Activated T-cell treated with anti-CD3 and anti-CD28 coated beads for 4 hours (primary cell): ENCODE data around the gene NFATC2IP.
"Not testable (repeated sequence)": the region's sequence is repeated elsewhere in the genome, so short reads cannot be mapped to it uniquely, and the experiment has no call there.

ENCODE experiments used
- DNase-seq: peaks from one replicate; pipeline ENCODE4 v3.0.0-alpha.2; 2020

NFATC2IP gene

DNA sequence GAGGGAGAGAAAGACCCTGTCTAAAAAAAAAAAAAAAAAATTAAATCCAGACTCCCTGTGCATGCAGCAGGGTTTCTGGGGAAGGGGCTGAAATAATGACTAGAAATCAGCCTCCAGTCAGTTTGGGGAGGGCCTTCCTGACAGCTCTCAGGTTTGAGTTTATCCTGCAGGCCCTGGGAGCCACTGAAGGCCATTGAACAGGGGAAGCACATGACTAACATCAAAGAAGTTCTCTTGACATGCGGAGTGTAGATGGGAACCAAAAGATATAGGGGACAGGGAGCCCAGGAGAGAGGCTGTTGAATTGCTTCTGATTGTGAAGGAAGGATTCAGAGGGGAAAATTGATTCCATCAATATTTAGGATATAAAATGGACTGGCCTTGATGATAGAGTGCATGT, 22.9 kb upstream of the NFATC2IP start:
- DNase-seq: no peak

GRCh38 chr16:28930203-28930602, 20.5 kb upstream of the NFATC2IP start:
- DNase-seq: no peak

- no peak for DNase-seq
Measured at GRCh38 chr16:28930652-28931051, 20.1 kb upstream of the NFATC2IP start.

DNA sequence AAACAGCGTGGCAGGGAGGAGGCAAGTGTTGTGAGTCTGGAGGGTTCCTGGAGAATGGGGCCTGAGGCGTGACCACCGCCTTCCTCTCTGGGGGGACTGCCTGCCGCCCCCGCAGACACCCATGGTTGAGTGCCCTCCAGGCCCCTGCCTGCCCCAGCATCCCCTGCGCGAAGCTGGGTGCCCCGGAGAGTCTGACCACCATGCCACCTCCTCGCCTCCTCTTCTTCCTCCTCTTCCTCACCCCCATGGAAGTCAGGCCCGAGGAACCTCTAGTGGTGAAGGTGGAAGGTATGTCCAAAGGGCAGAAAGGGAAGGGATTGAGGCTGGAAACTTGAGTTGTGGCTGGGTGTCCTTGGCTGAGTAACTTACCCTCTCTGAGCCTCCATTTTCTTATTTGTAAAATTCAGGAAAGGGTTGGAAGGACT, 18.9 kb upstream of the NFATC2IP start, which contains the start of gene CD19:
Gene CD19, plus strand, starts transcription at position 171 of the 425 bp plus-strand sequence. Its CDS starts 30 bp downstream, at position 201.
- DNase-seq: no peak

DNA sequence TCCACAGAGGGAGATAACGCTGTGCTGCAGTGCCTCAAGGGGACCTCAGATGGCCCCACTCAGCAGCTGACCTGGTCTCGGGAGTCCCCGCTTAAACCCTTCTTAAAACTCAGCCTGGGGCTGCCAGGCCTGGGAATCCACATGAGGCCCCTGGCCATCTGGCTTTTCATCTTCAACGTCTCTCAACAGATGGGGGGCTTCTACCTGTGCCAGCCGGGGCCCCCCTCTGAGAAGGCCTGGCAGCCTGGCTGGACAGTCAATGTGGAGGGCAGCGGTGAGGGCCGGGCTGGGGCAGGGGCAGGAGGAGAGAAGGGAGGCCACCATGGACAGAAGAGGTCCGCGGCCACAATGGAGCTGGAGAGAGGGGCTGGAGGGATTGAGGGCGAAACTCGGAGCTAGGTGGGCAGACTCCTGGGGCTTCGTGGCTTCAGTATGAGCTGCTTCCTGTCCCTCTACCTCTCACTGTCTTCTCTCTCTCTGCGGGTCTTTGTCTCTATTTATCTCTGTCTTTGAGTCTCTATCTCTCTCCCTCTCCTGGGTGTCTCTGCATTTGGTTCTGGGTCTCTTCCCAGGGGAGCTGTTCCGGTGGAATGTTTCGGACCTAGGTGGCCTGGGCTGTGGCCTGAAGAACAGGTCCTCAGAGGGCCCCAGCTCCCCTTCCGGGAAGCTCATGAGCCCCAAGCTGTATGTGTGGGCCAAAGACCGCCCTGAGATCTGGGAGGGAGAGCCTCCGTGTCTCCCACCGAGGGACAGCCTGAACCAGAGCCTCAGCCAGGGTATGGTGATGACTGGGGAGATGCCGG, 18.2 kb upstream of the NFATC2IP start:
- DNase-seq: no peak

DNA sequence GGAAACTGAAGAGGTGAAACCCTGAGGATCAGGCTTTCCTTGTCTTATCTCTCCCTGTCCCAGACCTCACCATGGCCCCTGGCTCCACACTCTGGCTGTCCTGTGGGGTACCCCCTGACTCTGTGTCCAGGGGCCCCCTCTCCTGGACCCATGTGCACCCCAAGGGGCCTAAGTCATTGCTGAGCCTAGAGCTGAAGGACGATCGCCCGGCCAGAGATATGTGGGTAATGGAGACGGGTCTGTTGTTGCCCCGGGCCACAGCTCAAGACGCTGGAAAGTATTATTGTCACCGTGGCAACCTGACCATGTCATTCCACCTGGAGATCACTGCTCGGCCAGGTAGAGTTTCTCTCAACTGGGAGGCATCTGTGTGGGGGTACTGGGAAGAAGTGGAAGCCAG, 17.6 kb upstream of the NFATC2IP start:
- no peak for DNase-seq

GRCh38 chr16:28935346-28935745, 15.4 kb upstream of the NFATC2IP start:
- DNase-seq: no peak

GRCh38 chr16:28935924-28936783, 14.6 kb upstream of the NFATC2IP start:
- DNase-seq: peak; percentile 80

- DNase-seq: no peak
Measured at GRCh38 chr16:28936784-28937155, 14.0 kb upstream of the NFATC2IP start.

GRCh38 chr16:28937222-28937876, 13.4 kb upstream of the NFATC2IP start:
- DNase-seq: no peak

- DNase-seq: no peak
Measured at GRCh38 chr16:28938721-28939120, 12.0 kb upstream of the NFATC2IP start.

DNA sequence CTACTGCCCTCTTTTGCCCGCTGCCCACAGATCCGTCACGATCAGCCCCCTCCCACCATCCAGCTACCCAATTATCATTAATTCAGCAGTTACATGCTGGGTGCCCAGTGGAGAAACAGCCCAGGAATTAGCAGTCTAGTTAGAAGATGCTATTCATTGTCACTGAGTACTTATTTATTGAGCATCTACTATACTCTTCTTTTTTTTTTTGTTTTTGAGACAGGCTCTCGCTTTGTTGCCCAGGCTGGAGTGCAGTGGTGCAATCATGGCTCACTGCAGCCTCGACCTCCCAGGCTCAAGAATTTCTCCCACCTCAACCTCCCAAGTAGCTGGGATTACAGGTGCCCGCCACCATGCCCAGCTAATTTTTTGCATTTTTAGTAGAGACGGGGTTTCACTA, 10.9 kb upstream of the NFATC2IP start:
- DNase-seq: not testable (repeated sequence)

DNA sequence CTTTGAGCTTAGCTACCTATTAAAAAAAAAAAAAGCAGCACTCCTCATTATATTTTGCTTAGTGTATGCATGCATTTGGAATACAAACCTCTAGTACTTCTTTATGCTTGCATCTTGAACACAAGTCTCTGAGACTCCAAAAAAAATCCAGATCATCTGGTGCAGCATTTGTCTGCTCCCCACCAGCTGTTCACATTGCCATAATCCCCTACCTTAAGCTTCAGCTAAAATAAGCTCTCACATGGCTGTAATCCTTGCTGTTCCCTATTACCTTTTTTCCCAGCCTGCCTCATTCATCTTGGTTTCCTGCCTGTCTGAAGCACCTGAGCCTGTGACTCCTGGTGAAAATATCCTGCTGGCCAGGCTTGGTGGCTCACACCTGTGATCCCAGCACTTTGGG, 7.5 kb upstream of the NFATC2IP start:
- DNase-seq: no peak

DNA sequence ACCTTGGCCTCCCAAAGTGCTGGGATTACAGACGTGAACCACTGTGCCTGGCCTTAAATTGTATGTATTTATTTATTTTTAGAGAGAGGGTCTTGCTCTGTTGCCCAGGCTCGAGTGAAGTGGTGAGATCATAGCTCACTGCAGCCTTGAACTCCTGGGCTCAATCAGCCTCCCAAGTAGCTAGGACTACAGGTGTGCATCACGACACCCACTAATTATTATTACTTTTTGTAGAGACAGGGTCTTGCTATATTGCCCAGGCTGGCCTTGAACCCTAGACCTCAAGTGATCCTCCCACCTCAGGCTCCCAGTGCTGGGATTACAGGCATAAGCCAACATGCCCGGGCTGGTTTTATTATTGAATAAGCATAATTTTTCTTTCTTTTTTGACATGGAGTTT, 4.1 kb upstream of the NFATC2IP start:
- no peak for DNase-seq

DNA sequence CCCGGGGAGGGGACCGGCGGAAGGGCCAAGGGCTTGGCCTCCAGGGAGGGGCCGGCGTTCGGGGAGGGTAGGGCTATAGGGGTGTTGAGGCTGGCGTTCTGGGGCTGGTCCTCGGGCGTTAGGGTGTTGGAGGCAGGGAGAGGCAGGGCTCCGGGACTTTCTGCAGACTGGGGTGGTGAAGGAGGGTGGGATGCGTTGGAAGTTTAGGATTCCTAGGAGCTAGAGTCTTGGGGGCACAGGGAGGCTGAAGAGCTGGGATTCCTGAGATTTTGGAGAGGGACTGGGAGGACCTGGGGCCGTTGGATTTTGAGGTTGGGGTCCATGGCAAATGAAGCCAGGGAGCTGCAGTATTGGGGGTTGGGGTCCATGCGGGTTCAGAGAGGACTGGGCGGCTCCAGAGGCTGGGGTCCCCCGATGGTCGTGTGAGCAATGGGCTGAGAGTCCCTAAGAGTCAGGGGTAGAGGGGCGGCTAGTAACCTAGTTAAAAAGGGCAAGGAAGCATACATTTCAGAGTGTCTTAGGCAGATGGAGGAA, 740 bp downstream of the NFATC2IP start:
- DNase-seq: no peak

DNA sequence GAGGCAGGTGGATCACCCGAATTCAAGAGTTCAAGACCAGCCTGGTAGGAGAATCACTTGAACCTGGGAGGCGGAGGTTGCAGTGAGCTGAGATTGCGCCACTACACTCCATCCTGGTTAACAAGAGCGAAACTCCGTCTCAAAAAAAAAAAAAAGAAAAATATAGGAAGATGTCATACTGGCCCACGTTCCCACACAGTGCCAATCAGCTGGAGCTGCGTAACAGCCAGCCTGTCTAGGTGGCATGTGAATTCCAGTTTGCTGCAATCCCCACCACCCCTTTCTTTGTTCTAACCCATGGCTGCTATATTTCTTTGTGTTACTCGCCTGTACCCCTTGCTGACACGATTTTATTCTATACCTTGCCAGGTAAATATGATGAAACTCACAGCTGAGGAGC, 7.5 kb downstream of the NFATC2IP start:
- no peak for DNase-seq

DNA sequence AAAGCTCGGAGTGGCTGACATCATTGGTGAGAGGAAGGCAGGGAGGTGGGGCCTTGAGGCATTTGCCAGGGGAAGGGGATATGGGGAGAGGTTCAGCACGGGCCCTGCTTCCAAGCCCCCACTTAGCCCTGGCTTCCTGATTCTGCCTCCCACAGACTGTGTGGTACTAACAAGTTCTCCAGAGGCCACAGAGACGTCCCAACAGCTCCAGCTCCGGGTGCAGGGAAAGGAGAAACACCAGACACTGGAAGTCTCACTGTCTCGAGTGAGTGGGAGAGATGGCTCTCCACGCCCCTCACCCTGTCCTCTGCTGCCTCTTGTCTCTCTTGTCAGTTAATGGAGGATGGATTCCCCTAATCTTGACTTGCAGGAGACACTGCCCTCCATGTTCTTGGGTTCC, 8.1 kb downstream of the NFATC2IP start:
- no peak for DNase-seq

DNA sequence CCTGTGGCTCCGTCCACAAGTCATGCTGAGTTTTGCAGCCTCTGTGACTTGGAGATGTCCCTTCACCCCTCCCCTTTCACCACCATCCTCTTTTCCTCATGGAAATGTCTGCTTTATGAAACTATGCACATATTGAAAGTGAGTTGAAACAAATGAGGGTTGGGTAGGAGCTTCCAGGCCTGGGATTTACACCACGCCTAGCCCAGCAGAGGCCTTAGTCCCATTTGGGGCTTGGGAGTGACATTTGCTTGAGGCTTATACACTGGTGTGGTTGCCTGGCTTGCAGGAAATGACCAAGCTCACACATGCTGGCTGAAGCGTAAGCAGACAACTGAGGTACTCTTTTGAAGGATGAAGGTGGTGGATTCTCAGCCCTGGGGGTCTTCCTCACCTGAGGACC, 13.3 kb downstream of the NFATC2IP start:
- no peak for DNase-seq

DNA sequence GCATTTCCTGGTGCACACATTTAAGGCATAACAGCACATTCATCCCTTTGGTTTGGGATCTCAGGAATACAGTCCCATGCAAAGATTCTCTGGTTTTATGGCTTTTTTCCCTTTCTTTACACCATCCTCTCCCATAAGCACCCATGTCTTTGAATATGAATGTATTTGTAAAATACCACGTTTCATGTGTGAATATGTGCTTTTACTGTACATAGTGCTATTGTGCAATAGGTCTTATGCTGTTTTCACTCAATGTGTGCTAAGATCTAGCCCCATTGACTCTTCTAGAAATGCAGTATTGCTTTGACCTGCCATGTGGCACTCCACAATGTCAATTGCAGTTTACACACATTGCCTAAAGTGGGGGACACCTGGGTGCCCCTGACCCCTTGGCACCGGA, 13.8 kb downstream of the NFATC2IP start:
- DNase-seq: no peak

GRCh38 chr16:28967156-28967555, 16.4 kb downstream of the NFATC2IP start:
- no peak for DNase-seq

DNA sequence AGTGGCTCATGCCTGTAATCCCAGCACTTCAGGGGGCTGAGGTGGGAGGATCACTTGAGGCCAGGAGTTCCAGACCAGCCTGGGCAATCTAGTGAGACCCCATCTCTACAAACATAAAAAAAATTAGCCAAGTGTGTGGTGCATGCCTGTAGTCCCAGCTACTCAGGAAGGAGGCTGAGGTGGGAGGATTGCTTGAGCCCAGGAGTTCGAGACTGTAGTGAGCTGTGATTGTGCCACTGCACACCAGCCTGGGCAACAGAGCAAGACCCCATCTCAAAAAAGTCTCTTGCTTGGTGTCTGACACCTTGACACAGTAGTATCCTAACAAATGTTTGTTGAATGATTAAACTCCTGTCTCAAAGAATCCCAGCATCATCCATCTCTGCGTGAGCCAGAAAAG, 19.0 kb downstream of the NFATC2IP start:
- not testable (repeated sequence) for DNase-seq

GRCh38 chr16:28974007-28974436, 23.3 kb downstream of the NFATC2IP start:
- no peak for DNase-seq
